Measurements from ENCODE around the gene KCNIP1. TPM values are rescaled to one million over a fixed set of nuclear protein-coding genes. Genes with fewer than 3 reads are reported as not detected.

Gene KCNIP1
- total RNA-seq, 4 donors from 2014 or later, result not detected

DNA sequence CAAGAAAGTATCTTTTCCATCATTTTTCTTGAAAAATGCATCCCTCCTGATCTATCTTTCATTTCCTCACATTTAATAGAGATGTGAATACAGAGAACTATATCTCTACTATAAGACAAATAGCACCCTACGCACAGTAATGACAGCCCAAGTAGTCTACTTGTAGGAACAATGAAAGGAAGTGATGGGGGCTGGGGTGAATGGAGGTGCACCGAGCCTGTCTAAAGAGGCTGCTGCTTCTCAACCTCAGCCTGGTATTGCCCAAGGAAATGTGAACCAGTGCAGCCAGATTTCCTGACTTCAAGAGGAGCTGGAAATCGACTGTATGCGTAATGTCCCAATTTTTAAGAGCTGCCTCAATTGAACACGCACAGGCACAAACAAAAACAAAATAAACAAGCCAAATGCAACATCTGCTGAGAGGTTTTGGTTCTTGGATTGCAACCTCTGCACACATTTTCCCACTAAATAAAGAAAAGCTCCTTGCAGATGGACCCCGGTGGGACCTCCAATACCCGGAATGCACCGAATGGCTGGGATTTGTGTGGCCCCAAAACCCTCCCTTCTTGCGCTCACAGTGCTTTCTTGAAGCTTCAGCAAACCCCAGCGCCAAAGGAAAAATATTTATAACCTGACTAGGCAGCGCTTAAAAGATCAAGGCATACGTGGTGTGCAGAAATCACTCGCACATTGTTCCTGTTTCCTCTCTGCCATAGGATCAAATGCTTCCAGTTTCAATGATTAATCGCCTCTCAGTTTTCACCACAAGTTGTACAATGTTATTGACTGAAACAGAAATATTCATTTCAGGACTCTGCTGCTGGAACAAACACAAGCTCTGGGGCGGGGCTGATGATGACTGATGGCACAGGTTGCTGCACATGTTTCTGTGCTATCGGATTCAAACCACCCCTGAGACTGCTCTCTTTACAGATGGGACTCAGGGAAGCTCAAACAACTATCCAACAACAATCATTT is 68.3 kb downstream of the KCNIP1 start:
- peaks cover 0 to 63% (median 0%) of the 10 kb centered on the region in 4 donors for H3K27me3 ChIP-seq
- intact Hi-C loops (cut with DNase I), result no loop called here
- no peaks in the 10 kb centered on the region for H3K36me3 ChIP-seq
- TF ChIP-seq, protein P1, sequence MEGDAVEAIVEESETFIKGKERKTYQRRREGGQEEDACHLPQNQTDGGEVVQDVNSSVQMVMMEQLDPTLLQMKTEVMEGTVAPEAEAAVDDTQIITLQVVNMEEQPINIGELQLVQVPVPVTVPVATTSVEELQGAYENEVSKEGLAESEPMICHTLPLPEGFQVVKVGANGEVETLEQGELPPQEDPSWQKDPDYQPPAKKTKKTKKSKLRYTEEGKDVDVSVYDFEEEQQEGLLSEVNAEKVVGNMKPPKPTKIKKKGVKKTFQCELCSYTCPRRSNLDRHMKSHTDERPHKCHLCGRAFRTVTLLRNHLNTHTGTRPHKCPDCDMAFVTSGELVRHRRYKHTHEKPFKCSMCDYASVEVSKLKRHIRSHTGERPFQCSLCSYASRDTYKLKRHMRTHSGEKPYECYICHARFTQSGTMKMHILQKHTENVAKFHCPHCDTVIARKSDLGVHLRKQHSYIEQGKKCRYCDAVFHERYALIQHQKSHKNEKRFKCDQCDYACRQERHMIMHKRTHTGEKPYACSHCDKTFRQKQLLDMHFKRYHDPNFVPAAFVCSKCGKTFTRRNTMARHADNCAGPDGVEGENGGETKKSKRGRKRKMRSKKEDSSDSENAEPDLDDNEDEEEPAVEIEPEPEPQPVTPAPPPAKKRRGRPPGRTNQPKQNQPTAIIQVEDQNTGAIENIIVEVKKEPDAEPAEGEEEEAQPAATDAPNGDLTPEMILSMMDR (IDR thresholded peaks at IDR 0.05), result no peak
- no peak overlapping the region for H3K4me3 ChIP-seq
- H3K9me3 ChIP-seq, result peaks cover 0 to 5% (median 0%) of the 10 kb centered on the region in 3 donors
- WGBS, 2 donors, result 9 to 15% methylated on average over 16 of the region's 16 CpGs
- DNase-seq, result no peak
- H3K27ac ChIP-seq, result no peak overlapping the region
- peaks cover 0 to 10% (median 0%) of the 10 kb centered on the region in 3 donors for H3K4me1 ChIP-seq

DNA sequence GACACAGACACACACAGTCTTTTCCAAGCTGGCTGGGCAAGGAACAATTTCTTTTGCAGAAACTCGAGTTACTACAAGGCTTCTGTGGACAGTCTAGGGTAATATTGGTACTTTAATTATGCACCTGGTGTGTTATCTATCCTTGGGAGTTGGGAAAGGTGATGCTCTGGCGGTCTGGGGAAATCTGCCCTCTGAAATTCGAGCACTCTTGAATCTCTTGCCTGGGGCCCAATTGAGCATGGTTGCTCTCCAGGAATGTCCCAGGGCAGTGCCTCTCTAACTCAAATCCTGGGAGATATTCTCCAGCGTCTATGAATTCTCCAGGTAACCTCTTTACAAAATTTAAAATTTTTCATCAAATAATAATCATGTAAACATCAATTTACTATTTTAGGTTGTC is 69.3 kb downstream of the KCNIP1 start:
- DNase-seq, result no peak

DNA sequence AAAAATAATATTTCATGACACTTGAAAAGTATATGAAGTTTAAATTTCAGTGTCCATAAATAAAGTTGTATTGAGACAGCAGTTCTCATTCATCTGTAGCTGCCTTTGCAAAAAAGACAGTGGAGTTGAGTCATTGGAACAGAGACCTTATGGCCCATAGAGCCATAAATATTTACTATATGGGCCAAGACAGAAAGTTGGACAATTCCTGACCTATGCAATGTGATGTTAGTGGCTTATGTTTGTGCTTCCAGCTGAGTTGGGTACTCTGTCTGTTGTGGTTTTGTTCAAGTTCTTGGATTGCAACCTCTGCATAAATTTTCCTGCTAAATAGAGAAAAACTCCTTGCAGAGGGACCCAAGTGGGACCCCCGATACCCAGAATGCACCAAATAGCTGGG is 69.8 kb downstream of the KCNIP1 start:
- DNase-seq, result no peak
- intact Hi-C loops (cut with DNase I), result no loop called here
- H3K9me3 ChIP-seq, result peaks cover 0 to 5% (median 0%) of the 10 kb centered on the region in 3 donors
- peaks cover 0 to 63% (median 0%) of the 10 kb centered on the region in 4 donors for H3K27me3 ChIP-seq
- H3K4me3 ChIP-seq, result no peak overlapping the region
- H3K27ac ChIP-seq, result no peak overlapping the region
- TF ChIP-seq POLR2A (IDR thresholded peaks at IDR 0.05), result no peak
- TF ChIP-seq, protein P1 (IDR thresholded peaks at IDR 0.05), result no peak
- H3K4me1 ChIP-seq, result peaks cover 0 to 10% (median 0%) of the 10 kb centered on the region in 3 donors
- no peaks in the 10 kb centered on the region for H3K36me3 ChIP-seq
- WGBS, 2 donors, result 77 to 82% methylated on average over 1 of the region's 1 CpG

More for the DNA sequence above, 69.3 kb downstream of the KCNIP1 start:
- peaks cover 0 to 5% (median 0%) of the 10 kb centered on the region in 3 donors for H3K9me3 ChIP-seq
- no peaks in the 10 kb centered on the region for H3K36me3 ChIP-seq
- TF ChIP-seq POLR2A (IDR thresholded peaks at IDR 0.05), result no peak
- TF ChIP-seq, protein P1 (IDR thresholded peaks at IDR 0.05), result no peak
- H3K27me3 ChIP-seq, result peaks cover 0 to 64% (median 0%) of the 10 kb centered on the region in 4 donors
- 41 to 53% methylated on average over 4 of the region's 4 CpGs for WGBS, 2 donors
- peaks cover 0 to 10% (median 0%) of the 10 kb centered on the region in 3 donors for H3K4me1 ChIP-seq
- no peak overlapping the region for H3K27ac ChIP-seq
- intact Hi-C loops (cut with DNase I), result no loop called here
- no peak overlapping the region for H3K4me3 ChIP-seq

DNA sequence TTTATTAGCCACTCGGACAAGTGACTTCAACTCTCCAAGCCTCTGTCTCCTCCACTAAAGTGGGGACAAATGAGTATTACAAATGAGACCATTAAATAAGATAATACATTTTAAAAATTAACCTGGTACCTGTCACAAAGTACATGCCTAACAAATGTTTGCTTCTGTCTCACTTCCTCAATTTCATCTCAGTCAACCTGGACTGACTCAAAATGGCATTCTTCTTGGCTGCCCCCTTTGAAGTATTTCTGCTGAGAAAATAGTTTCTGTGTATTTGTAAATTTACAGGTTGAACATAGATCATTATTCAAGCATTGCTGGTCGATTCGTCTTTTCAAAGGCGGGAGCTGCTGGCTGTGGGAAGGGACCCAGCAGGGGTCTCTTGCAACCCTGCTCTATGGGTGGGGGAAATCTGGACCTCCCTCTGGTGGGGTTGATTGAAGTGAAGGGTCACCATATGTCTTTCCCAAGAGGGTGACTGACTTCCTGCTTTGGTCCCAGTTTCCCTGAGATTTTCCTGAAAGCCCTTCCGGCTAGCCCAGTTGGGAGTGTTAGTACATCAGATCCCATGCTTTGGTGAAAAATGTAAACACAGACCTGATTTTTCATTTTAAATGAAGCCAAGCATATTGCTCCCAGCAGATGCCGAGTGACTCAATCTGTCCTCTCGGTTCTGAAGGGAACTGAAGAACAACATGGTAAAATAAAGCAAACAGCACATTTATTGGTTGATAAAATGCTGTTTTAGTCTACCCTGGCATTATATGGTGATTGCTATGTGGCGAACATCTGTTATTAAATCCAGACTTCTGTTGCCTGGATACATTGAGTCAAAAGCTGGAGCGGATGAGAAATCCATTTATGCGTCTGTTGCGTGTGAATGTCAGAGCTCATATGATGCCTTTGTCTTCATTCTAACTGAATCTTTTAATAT is 73.0 kb downstream of the KCNIP1 start:
- intact Hi-C loops (cut with DNase I), result no loop called here
- Histone ChIP-seq H3K27ac (no peak overlapping the region), H3K4me3 (no peak overlapping the region), H3K9me3 (peaks cover 0 to 5% (median 0%) of the 10 kb centered on the region in 3 donors), H3K36me3 (no peaks in the 10 kb centered on the region), H3K4me1 (peaks cover 0 to 10% (median 0%) of the 10 kb centered on the region in 3 donors), H3K27me3 (peaks cover 0 to 35% (median 0%) of the 10 kb centered on the region in 4 donors)
- TF ChIP-seq, protein P1 (IDR thresholded peaks at IDR 0.05), result no peak
- TF ChIP-seq POLR2A (IDR thresholded peaks at IDR 0.05), result no peak
- no peak for DNase-seq
- 53 to 59% methylated on average over 9 to 11 of the region's 11 CpGs for WGBS, 2 donors

Data from esophagus squamous epithelium (tissue), 5 donors.